A673 (cell line): ENCODE measurements around the gene EHBP1L1.

Experiments
- EZH2 ChIP-seq: fragments of 200-600 bp; sonication (generic); IDR thresholded peaks from 2 replicates; pipeline ENCODE4 v1.6.1; 2017; ENCODE audit warnings: borderline replicate concordance, low read depth, mild to moderate bottlenecking, mixed read lengths, antibody characterized with exemption, low read length; ENCODE audit not compliant: poor library complexity, severe bottlenecking
- TF ChIP-seq, protein P1 (sequence below): fragments of 300-800, 200-600 bp; sonication (generic); conservative IDR thresholded peaks from 2 replicates; pipeline ENCODE4 v1.5.1; 2017; ENCODE audit warnings: low read depth, mild to moderate bottlenecking, antibody characterized with exemption, low read length, moderate library complexity, mixed read lengths

DNA sequence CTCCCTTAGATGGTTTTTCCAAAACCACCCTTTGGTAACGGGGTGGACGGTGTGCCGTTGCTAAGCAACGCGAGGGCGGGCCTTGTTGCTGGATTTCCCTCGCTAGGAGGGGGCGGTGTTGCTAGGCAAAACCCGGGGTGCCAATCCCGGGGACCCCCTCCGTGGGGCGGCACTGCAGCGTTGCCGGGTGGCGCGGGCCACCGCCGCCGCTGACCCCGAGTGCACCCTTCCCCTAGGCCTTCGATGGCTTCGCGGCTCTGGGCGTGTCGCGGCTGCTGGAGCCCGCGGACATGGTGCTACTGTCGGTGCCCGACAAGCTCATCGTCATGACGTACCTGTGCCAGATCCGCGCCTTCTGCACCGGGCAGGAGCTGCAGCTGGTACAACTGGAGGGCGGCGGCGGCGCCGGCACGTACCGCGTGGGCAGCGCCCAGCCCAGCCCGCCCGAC, 8.9 kb downstream of the EHBP1L1 start:
- TF ChIP-seq, protein P1, sequence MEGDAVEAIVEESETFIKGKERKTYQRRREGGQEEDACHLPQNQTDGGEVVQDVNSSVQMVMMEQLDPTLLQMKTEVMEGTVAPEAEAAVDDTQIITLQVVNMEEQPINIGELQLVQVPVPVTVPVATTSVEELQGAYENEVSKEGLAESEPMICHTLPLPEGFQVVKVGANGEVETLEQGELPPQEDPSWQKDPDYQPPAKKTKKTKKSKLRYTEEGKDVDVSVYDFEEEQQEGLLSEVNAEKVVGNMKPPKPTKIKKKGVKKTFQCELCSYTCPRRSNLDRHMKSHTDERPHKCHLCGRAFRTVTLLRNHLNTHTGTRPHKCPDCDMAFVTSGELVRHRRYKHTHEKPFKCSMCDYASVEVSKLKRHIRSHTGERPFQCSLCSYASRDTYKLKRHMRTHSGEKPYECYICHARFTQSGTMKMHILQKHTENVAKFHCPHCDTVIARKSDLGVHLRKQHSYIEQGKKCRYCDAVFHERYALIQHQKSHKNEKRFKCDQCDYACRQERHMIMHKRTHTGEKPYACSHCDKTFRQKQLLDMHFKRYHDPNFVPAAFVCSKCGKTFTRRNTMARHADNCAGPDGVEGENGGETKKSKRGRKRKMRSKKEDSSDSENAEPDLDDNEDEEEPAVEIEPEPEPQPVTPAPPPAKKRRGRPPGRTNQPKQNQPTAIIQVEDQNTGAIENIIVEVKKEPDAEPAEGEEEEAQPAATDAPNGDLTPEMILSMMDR = no peak
- no peak for TF ChIP-seq EZH2
